Sigmoid colon (tissue), 7 donors: Measurements from ENCODE around the gene MPZL2. TPM values are rescaled to one million over a fixed set of nuclear protein-coding genes. Genes with fewer than 3 reads are reported as not detected.

Experiments used
- DNase-seq: peaks from one replicate; pipeline ENCODE4 v3.0.0-alpha.2; 2019
- H3K27ac ChIP-seq, 4 donors: fragments of 200-600 bp; sonication (generic); one replicate each; pipeline ENCODE4 v1.5.1; 2016 to 2019; ENCODE audit warnings: mild to moderate bottlenecking in 1 of 4
- H3K27me3 ChIP-seq, 3 donors: fragments of 200-600 bp; sonication (generic); one replicate each; pipeline ENCODE4 v1.5.1; 2019; ENCODE audit warnings: mild to moderate bottlenecking in 1 of 3
- H3K36me3 ChIP-seq, 4 donors: fragments of 200-600 bp; sonication (generic); one replicate each; pipeline ENCODE4 v1.5.1; 2016 to 2019
- H3K4me1 ChIP-seq, 4 donors: fragments of 200-600 bp; sonication (generic); one replicate each; pipeline ENCODE4 v1.5.1; 2017 to 2019
- H3K4me3 ChIP-seq, 4 donors: fragments of 200-600 bp; sonication (generic); one replicate each; pipeline ENCODE4 v1.5.1; 2017 to 2019; ENCODE audit warnings: mild to moderate bottlenecking in 2 of 4, moderate library complexity in 1 of 4
- H3K9me3 ChIP-seq, 4 donors: fragments of 200-600 bp in 3 of 4; sonication (generic) in 3 of 4; one replicate each; pipeline versions ENCODE4 v1.5.1 to v1.6.1; 2013 to 2019
- CTCF ChIP-seq, 4 experiments: fragments of 450-650 bp in 3 of 4; fragments of 200-600 bp in 1 of 4; IDR thresholded peaks; one replicate each; pipeline ENCODE4 v1.5.1; 2016 to 2019; ENCODE audit warnings: antibody characterized with exemption in 4 of 4, mild to moderate bottlenecking in 3 of 4, moderate library complexity in 2 of 4
- EP300 ChIP-seq, 4 donors: sonication (generic); formaldehyde crosslinking; IDR thresholded peaks; one replicate each; pipeline ENCODE4 v1.6.1; 2017; ENCODE audit warnings: antibody characterized with exemption in 4 of 4
- POLR2A ChIP-seq, 2 donors: fragments of 450-650 bp; IDR thresholded peaks; one replicate each; pipeline ENCODE4 v1.6.1; 2016; ENCODE audit warnings: antibody characterized with exemption in 2 of 2, mild to moderate bottlenecking in 2 of 2, moderate library complexity in 2 of 2
- POLR2AphosphoS5 ChIP-seq, 4 donors: sonication (generic); formaldehyde crosslinking; IDR thresholded peaks; one replicate each; pipeline ENCODE4 v1.6.1; 2017; ENCODE audit warnings: antibody characterized with exemption in 4 of 4
- WGBS, 2 donors: extraction: QIAGEN DNeasy Blood & Tissue Kit; methylation state at CpG; one replicate each; pipeline ENCODE4 v1.1.7; 2013; 5-methylcytosine and 5-hydroxymethylcytosine counted together
- intact Hi-C: fragments of 100-400 bp; cut with DNase I; formaldehyde crosslinking; loops from one replicate; pipeline ENCODE4 v1.15.1; 2023
- polyA plus RNA-seq, 3 donors: library from polyadenylated mRNA; stranded (reverse); fragments of 200-250 nt; gene quantifications; one replicate each; pipeline ENCODE4 v1.2.3, GENCODE V29; 2013
- total RNA-seq, 4 donors: library from RNA; depleted of rRNA; stranded (reverse); fragments of >200 nt; gene quantifications; one replicate each; pipeline ENCODE4 v1.1.0, GENCODE V29; 2016
- donor health status: healthy with polysubstance abuse.
- donor health status: Bipolar disorder and iron deficiency.
- donor health status: healthy.

MPZL2 gene
- total and polyA plus RNA-seq, 7 donors: 7.7 to 27.6 (median 9.6) TPM

DNA sequence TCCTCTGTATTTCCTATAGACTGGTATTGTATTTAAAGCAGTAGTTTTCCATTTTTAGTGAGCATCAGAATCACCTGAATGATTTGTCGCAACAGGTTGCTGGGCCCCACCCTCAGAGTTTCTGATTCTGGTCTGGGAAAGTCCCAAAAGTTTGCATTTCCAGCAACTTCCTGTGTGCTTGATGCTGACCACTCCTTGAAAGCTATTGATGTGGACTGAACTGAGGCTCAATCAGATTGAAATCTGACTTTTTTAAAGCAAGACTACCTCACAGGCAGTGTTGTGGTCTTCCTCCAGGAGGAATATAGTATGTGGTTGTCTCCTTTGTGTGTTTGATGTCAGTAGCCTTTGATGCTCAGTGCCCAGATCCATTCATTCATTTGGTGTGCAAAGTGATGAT, 17.2 kb upstream of the MPZL2 start:
- H3K36me3 ChIP-seq: no peaks in the 10 kb centered on the region
- no peaks in the 10 kb centered on the region for H3K4me1 ChIP-seq
- no peak overlapping the region for H3K4me3 ChIP-seq
- no peak overlapping the region for H3K27ac ChIP-seq
- intact Hi-C loops: no loop called here
- 53 to 61% methylated on average over 1 of the region's 1 CpG for WGBS, 2 donors
- no peak for DNase-seq
- H3K27me3 ChIP-seq: peaks cover 0 to 5% (median 0%) of the 10 kb centered on the region in 3 donors
- no peak for TF ChIP-seq POLR2A (IDR thresholded peaks at IDR 0.05)
- TF ChIP-seq EP300 (IDR thresholded peaks at IDR 0.05): no peak
- TF ChIP-seq CTCF (IDR thresholded peaks at IDR 0.05): no peak
- TF ChIP-seq POLR2AphosphoS5 (IDR thresholded peaks at IDR 0.05): no peak
- no peaks in the 10 kb centered on the region for H3K9me3 ChIP-seq

DNA sequence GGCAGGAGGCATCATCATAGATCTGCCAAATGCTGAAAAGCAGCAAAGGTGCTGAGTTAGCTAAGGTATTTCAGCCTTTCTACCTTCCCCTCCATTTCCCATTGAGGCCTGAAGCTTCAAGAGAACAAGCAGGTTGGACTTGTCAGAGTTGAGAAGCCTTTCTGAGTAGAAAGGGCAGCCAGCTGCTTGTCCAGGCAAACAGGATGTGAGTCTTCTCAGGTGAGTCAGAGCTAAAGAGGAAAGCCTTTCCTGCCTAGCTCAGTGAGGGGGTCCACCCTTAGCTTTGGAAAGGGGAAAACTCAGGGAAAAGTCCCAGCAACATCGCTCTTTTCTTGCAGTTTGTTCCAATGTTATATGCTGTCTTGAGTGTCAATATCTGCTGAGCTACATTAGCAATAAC, 13.2 kb upstream of the MPZL2 start:
- 95 to 97% methylated on average over 1 of the region's 1 CpG for WGBS, 2 donors
- intact Hi-C loops: no loop called here

DNA sequence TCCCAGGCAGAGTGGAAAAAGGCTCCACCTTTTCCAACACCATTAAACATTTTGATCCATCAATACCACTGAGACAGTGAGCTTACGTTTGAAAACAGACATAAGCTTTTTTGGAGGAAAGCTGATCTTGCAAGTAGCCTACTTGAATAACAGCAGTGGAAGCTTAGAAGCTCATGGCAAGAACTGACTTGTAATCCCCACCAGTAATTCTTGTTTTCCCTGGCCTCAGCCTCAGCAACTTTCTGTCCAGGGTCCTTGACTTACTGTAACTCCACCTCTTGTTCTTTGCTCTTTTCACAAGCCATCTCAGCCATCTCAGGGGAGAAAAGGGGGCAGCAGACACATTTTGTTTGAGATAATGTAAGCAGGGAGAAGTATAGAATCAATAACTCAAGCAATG, 12.3 kb upstream of the MPZL2 start:
- no peaks in the 10 kb centered on the region for H3K4me1 ChIP-seq
- H3K27me3 ChIP-seq: peaks cover 0 to 27% (median 7%) of the 10 kb centered on the region in 3 donors
- WGBS, 2 donors: 80 to 90% methylated on average over 1 of the region's 1 CpG
- H3K9me3 ChIP-seq: no peaks in the 10 kb centered on the region
- no peaks in the 10 kb centered on the region for H3K36me3 ChIP-seq
- TF ChIP-seq EP300 (IDR thresholded peaks at IDR 0.05): no peak
- no peak for TF ChIP-seq POLR2AphosphoS5 (IDR thresholded peaks at IDR 0.05)
- no peak for TF ChIP-seq POLR2A (IDR thresholded peaks at IDR 0.05)
- TF ChIP-seq CTCF (IDR thresholded peaks at IDR 0.05): no peak
- peak overlapping the region in 1 of 4 donors; percentile 3 for H3K27ac ChIP-seq
- no peak overlapping the region for H3K4me3 ChIP-seq
- intact Hi-C loops: no loop called here
- DNase-seq: no peak

More for the DNA sequence above, 13.2 kb upstream of the MPZL2 start:
- H3K27me3 ChIP-seq: peaks cover 0 to 23% (median 7%) of the 10 kb centered on the region in 3 donors
- no peaks in the 10 kb centered on the region for H3K36me3 ChIP-seq
- DNase-seq: no peak
- no peaks in the 10 kb centered on the region for H3K9me3 ChIP-seq
- no peak overlapping the region for H3K4me3 ChIP-seq
- H3K4me1 ChIP-seq: no peaks in the 10 kb centered on the region
- no peak for TF ChIP-seq POLR2A (IDR thresholded peaks at IDR 0.05)
- TF ChIP-seq EP300 (IDR thresholded peaks at IDR 0.05): no peak
- TF ChIP-seq CTCF (IDR thresholded peaks at IDR 0.05): no peak
- no peak for TF ChIP-seq POLR2AphosphoS5 (IDR thresholded peaks at IDR 0.05)
- peak overlapping the region in 1 of 4 donors; percentile 38 for H3K27ac ChIP-seq

DNA sequence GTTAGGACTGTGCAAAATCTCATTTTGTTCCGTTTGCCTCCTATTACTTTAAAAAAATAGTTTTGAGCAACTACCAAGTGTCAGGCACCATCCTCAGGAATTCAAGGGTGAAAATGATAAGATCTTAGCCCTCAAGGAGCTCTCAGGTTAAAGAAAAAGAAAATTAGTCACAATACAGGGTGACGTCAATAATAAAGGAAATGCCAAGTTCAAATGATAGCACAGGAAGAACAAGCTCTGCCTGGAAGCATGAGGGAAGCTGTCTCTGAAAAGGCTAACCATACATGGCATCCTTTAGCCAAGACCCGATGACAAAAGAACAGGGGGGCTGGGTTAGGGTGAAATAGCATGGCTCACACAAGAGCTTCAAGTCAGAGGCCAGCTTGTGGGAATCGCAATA, 11.1 kb upstream of the MPZL2 start:
- no peak overlapping the region for H3K4me3 ChIP-seq
- no peaks in the 10 kb centered on the region for H3K4me1 ChIP-seq
- intact Hi-C loops: no loop called here
- 62 to 81% methylated on average over 4 of the region's 4 CpGs for WGBS, 2 donors
- TF ChIP-seq EP300 (IDR thresholded peaks at IDR 0.05) (no peak), POLR2AphosphoS5 (IDR thresholded peaks at IDR 0.05) (peak in 1 of 4 donors; percentile 13)
- H3K27ac ChIP-seq: peak overlapping the region in 1 of 4 donors; percentile 55
- no peak for DNase-seq
- no peaks in the 10 kb centered on the region for H3K36me3 ChIP-seq
- H3K9me3 ChIP-seq: no peaks in the 10 kb centered on the region
- H3K27me3 ChIP-seq: peaks cover 0 to 27% (median 7%) of the 10 kb centered on the region in 3 donors

DNA sequence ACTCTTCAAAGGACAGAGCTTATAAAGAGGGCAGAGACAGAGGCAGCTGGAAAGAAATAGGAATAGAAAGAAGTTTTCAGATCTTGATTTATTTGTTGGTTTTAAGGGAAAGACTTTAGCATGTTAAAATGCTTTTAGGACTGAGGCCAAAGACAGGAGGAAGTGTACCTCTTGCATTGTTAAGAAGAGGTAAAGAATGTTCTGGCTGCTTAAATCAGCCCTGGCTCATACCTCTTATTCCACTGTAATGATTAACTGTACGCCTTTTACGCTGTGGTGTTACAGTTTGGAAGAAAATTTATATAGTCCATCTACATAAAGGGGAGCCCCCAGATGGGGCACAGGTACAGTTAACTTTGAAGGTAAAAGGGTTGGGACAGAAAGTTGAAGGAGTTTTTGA, 10.1 kb upstream of the MPZL2 start:
- TF ChIP-seq EP300 (IDR thresholded peaks at IDR 0.05): no peak
- TF ChIP-seq POLR2A (IDR thresholded peaks at IDR 0.05): no peak
- TF ChIP-seq POLR2AphosphoS5 (IDR thresholded peaks at IDR 0.05): no peak
- Histone ChIP-seq H3K36me3 (no peaks in the 10 kb centered on the region), H3K27me3 (peaks cover 0 to 26% (median 7%) of the 10 kb centered on the region in 3 donors), H3K9me3 (no peaks in the 10 kb centered on the region), H3K4me1 (no peaks in the 10 kb centered on the region), H3K4me3 (no peak overlapping the region), H3K27ac (peak overlapping the region in 1 of 4 donors; percentile 14)
- WGBS, 2 donors: 19 to 67% methylated on average over 2 of the region's 2 CpGs
- intact Hi-C loops: no loop called here
- no peak for DNase-seq

GRCh38 chr11:118272001-118272400, 7.9 kb upstream of the MPZL2 start:
- no peak overlapping the region for H3K27ac ChIP-seq
- WGBS, 2 donors: 16 to 69% methylated on average over 2 of the region's 2 CpGs
- no peak for DNase-seq
- no peaks in the 10 kb centered on the region for H3K9me3 ChIP-seq
- TF ChIP-seq POLR2A (IDR thresholded peaks at IDR 0.05): no peak
- TF ChIP-seq CTCF (IDR thresholded peaks at IDR 0.05): no peak
- TF ChIP-seq EP300 (IDR thresholded peaks at IDR 0.05): no peak
- no peaks in the 10 kb centered on the region for H3K36me3 ChIP-seq
- intact Hi-C loops: no loop called here
- no peaks in the 10 kb centered on the region for H3K4me1 ChIP-seq
- H3K27me3 ChIP-seq: peaks cover 0 to 29% (median 7%) of the 10 kb centered on the region in 3 donors
- no peak overlapping the region for H3K4me3 ChIP-seq
